AG04450 (cell line): ENCODE results near the gene NEDD4L. TPM values are rescaled to one million over a fixed set of nuclear protein-coding genes. Genes with fewer than 3 reads are reported as not detected.

Experiments used
- CTCF ChIA-PET: fragments of 300-600, 350-600 bp; formaldehyde crosslinking; extraction: SDS; loops from one replicate; lab custom pipeline; 2022; ENCODE audit warnings: antibody characterized with exemption, inconsistent platforms; lab: Charles Lee
- POLR2A ChIA-PET: fragments of 350-600 bp; formaldehyde crosslinking; extraction: SDS; loops from one replicate; lab custom pipeline; 2021; ENCODE audit warnings: antibody characterized with exemption, inconsistent platforms; lab: Yijun Ruan, JAX
- DNase-seq: peaks from one replicate; pipeline ENCODE4 v3.0.0-alpha.2; 2011; ENCODE audit warnings: low read depth, low spot score
- H3K27ac ChIP-seq: one replicate; pipeline ENCODE4 v1.5.1; 2012; ENCODE audit warnings: low read depth, low read length, control low read depth
- H3K27me3 ChIP-seq: one replicate; pipeline ENCODE4 v1.6.0; 2012; ENCODE audit warnings: low read length; ENCODE audit not compliant: control insufficient read depth, insufficient read depth
- H3K4me3 ChIP-seq: 2 replicates; pipeline ENCODE4 v1.5.1; 2011; ENCODE audit warnings: mild to moderate bottlenecking, low read depth, low read length, control low read depth
- H3K9me3 ChIP-seq: 2 replicates; pipeline ENCODE4 v1.5.1; 2012; ENCODE audit warnings: low read length; ENCODE audit not compliant: control insufficient read depth, insufficient read depth
- polyA plus RNA-seq: library from polyadenylated mRNA; depleted of rRNA; stranded (reverse); fragments of >200 nt; gene quantifications from 2 replicates; pipeline ENCODE4 v1.2.3, GENCODE V29; 2011
- TF ChIP-seq, protein P1 (sequence below): IDR thresholded peaks from 2 replicates; pipeline ENCODE4 v1.5.1; 2011; ENCODE audit warnings: low read depth, low read length, control low read depth, inconsistent platforms

The NEDD4L gene
- polyA plus RNA-seq, 1 experiment: 15.0 TPM

GRCh38 chr18:58025733-58026132, 18.3 kb upstream of the NEDD4L start:
- Histone ChIP-seq H3K9me3 (no peaks in the 10 kb centered on the region), H3K4me3 (no peak overlapping the region), H3K27me3 (peaks cover 23% of the 10 kb centered on the region), H3K27ac (no peak overlapping the region)
- POLR2A ChIA-PET: no interaction called here
- DNase-seq: no peak
- CTCF ChIA-PET: interaction anchor here (0.5 to 2.6 kb wide), 2 partner anchors 18 to 96 kb away, joined by 3 to 8 read pairs; partner anchors contain the start of gene NEDD4L
- TF ChIP-seq, protein P1, sequence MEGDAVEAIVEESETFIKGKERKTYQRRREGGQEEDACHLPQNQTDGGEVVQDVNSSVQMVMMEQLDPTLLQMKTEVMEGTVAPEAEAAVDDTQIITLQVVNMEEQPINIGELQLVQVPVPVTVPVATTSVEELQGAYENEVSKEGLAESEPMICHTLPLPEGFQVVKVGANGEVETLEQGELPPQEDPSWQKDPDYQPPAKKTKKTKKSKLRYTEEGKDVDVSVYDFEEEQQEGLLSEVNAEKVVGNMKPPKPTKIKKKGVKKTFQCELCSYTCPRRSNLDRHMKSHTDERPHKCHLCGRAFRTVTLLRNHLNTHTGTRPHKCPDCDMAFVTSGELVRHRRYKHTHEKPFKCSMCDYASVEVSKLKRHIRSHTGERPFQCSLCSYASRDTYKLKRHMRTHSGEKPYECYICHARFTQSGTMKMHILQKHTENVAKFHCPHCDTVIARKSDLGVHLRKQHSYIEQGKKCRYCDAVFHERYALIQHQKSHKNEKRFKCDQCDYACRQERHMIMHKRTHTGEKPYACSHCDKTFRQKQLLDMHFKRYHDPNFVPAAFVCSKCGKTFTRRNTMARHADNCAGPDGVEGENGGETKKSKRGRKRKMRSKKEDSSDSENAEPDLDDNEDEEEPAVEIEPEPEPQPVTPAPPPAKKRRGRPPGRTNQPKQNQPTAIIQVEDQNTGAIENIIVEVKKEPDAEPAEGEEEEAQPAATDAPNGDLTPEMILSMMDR: no peak

DNA sequence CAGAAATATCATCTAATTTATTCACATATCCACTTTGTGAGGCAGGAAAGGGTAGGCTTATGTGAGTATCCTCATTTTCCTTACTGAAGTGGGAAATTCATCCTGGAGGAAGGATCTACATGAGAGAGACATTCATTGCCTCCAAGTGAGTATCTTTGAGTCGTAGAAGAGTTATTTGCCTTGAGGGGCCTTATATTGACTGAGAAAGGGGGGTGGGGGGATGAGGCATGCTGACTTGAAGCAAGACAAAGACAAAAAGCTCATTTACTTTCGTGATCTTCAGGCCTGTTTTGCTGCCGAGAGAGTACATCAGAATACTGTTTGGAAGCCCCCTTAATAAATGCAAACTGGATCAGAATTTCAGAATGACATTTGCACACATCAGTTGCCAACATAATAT, 17.6 kb upstream of the NEDD4L start:
- TF ChIP-seq, protein P1: no peak
- DNase-seq: no peak
- CTCF ChIA-PET: interaction anchor here (0.9 to 1.3 kb wide), 2 partner anchors 17 to 67 kb away, joined by 3 to 9 read pairs; partner anchors contain the start of gene NEDD4L
- H3K27ac ChIP-seq: no peak overlapping the region
- peaks cover 26% of the 10 kb centered on the region for H3K27me3 ChIP-seq
- H3K4me3 ChIP-seq: no peak overlapping the region
- POLR2A ChIA-PET: no interaction called here
- H3K9me3 ChIP-seq: no peaks in the 10 kb centered on the region

DNA sequence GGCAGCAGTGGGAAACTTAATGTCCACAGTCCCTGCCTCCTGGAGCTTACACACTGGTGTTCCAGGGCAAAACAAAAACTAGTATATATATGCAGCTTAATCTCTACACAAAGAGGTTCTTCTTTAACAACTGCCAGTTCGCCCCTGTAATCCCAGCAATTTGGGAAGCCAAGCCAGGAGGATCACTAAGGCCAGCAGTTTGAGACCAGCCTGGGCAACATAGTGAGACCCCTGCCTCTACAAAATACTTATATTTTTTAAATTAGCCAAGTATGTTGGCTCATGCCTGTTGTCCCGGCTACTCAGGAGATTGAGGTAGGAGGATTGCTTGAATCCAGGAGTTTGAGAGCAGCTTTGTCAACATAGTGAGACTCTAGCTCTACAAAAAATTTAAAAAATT, 17.2 kb upstream of the NEDD4L start:
- H3K27me3 ChIP-seq: peaks cover 30% of the 10 kb centered on the region
- no peak for DNase-seq
- CTCF ChIA-PET: interaction anchor here (0.9 to 1.3 kb wide), 2 partner anchors 16 to 67 kb away, joined by 3 to 9 read pairs; partner anchors contain the start of gene NEDD4L
- POLR2A ChIA-PET: no interaction called here
- TF ChIP-seq, protein P1: no peak
- no peak overlapping the region for H3K4me3 ChIP-seq
- no peak overlapping the region for H3K27ac ChIP-seq
- no peaks in the 10 kb centered on the region for H3K9me3 ChIP-seq

DNA sequence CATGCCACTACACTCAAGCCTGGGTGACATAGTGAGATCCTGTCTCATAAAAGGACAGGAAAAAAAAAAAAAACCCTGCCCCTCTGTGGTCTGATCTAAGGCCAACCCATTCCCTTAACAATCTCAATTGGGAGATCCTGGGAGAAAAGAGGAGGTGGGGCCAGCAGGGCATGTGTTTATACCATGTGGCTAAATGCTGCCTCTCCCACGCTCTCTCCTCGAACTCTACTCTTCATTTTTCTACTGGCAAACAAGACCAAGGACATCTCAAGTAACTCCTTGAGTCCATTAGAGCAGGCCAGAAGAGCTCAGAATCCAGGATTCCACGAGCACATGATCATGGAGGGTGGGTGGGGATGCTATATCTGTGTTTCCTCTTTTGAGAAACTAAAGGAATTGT, 16.7 kb upstream of the NEDD4L start:
- ChIA-PET CTCF (interaction anchor here (0.9 to 1.3 kb wide), 2 partner anchors 16 to 68 kb away, joined by 3 to 9 read pairs; partner anchors contain the start of gene NEDD4L), POLR2A (no interaction called here)
- H3K9me3 ChIP-seq: no peaks in the 10 kb centered on the region
- peaks cover 34% of the 10 kb centered on the region for H3K27me3 ChIP-seq
- TF ChIP-seq, protein P1: no peak
- no peak overlapping the region for H3K27ac ChIP-seq
- H3K4me3 ChIP-seq: no peak overlapping the region
- no peak for DNase-seq

GRCh38 chr18:58028109-58028784, 15.8 kb upstream of the NEDD4L start:
- ChIA-PET CTCF (no interaction called here), POLR2A (no interaction called here)
- Histone ChIP-seq H3K27ac (no peak overlapping the region), H3K27me3 (peaks cover 37% of the 10 kb centered on the region), H3K9me3 (no peaks in the 10 kb centered on the region), H3K4me3 (no peak overlapping the region)
- DNase-seq: no peak
- TF ChIP-seq, protein P1: no peak
